Measurements from ENCODE around the gene SETBP1. TPM values are rescaled to one million over a fixed set of nuclear protein-coding genes. Genes with fewer than 3 reads are reported as not detected.

SETBP1 gene
- total and polyA plus RNA-seq, 9 of the 15 experiments (the other 6 are each of a cell fraction or from before 2014, with no cell fraction given), result under 0.01 to 0.13 (median 0.04) TPM

- Histone ChIP-seq H3K9me3 (replicated peaks; ENCODE audit: control insufficient read depth, insufficient read depth, low read depth, low read length) (no peaks in the 10 kb centered on the region), H4K20me1 (replicated peaks; ENCODE audit: control insufficient read depth, insufficient read depth, low read length) (no peaks in the 10 kb centered on the region), H3K9ac (ENCODE audit: insufficient read depth in 1 of 2, low read depth in 2 of 2, low read length in 2 of 2) (no peak overlapping the region), H3K36me3 (ENCODE audit: control insufficient read depth, insufficient read depth, low read length) (no peaks in the 10 kb centered on the region), H3K4me2 (ENCODE audit: insufficient read depth, low read length) (no peak overlapping the region), H3K9me1 (ENCODE audit: control insufficient read depth, insufficient read depth, low read length) (no peaks in the 10 kb centered on the region), H3K79me2 (ENCODE audit: control insufficient read depth, insufficient read depth, low read length) (no peaks in the 10 kb centered on the region), H3K27me3 (ENCODE audit: control insufficient read depth in 2 of 2, insufficient read depth in 2 of 2, low read length in 2 of 2) (no peaks in the 10 kb centered on the region), H3K27ac (ENCODE audit: extremely low read depth, low read depth, low read length) (no peak overlapping the region), H3K4me3 (no peak overlapping the region), H3K4me1 (replicated peaks in 1 of 2; ENCODE audit: control insufficient read depth in 2 of 2, insufficient read depth in 2 of 2, low read length in 2 of 2) (no peaks in the 10 kb centered on the region), H2AFZ (ENCODE audit: low read depth, low read length) (no peak overlapping the region)
- in situ Hi-C loops (cut with MboI), result no loop called here
- DNase-seq (ENCODE audit: extremely low read depth in 1 of 4, low spot score in 3 of 4) (no peak), ATAC-seq (no peak), FAIRE-seq (no peak)
- 0% methylated on average over 3 of the region's 3 CpGs for WGBS (ENCODE audit: insufficient coverage, low coverage, missing lambda C conversion rate)
- BruUV-seq (replicated peaks), result no TSS peak
- TF ChIP-seq SMAD4 (CRISPR knock-in tag; conservative IDR thresholded peaks at IDR 0.05) (no peak), SPI1 (IDR thresholded peaks at IDR 0.05; ENCODE audit: borderline replicate concordance, low read depth, low read length) (peak; percentile 18; the same call in 1 of the 2 replicates), POLR3A (IDR thresholded peaks at IDR 0.05; ENCODE audit: borderline replicate concordance, extremely low read depth, insufficient read depth, insufficient read length) (no peak)
- intact Hi-C loops (cut with micrococcal nuclease), result no loop called here
- ChIA-PET CTCF (ENCODE audit: low intra/inter-chr PET ratio) (no interaction called here), POLR2A (interaction anchor here (0.8 kb wide), 1 partner anchor 217 kb away, joined by 3 read pairs; no protein-coding TSS in a partner anchor)
Measured at GRCh38 chr18:44798433-44799048, 117.9 kb downstream of the SETBP1 start.

- 3% methylated on average over 3 of the region's 4 CpGs for WGBS (ENCODE audit: insufficient coverage, low coverage, missing lambda C conversion rate)
- ATAC-seq, result no peak
- TF ChIP-seq SMARCC2 (IDR thresholded peaks at IDR 0.05; ENCODE audit: low read depth) (no peak), MAFK (IDR thresholded peaks at IDR 0.05; ENCODE audit: low read length) (no peak)
- no peak overlapping the region for H3K4me2 ChIP-seq (ENCODE audit: insufficient read depth, low read length)
- no peaks in the 10 kb centered on the region for H4K20me1 ChIP-seq (replicated peaks; ENCODE audit: control insufficient read depth, insufficient read depth, low read length)
- H3K79me2 ChIP-seq (ENCODE audit: control insufficient read depth, insufficient read depth, low read length), result no peaks in the 10 kb centered on the region
- H3K4me1 ChIP-seq (replicated peaks in 1 of 2; ENCODE audit: control insufficient read depth in 2 of 2, insufficient read depth in 2 of 2, low read length in 2 of 2), result no peaks in the 10 kb centered on the region
- no TSS peak for BruUV-seq (replicated peaks)
- intact Hi-C loops (cut with micrococcal nuclease), result no loop called here
- no peaks in the 10 kb centered on the region for H3K9me3 ChIP-seq (replicated peaks; ENCODE audit: control insufficient read depth, insufficient read depth, low read depth, low read length)
- H3K27me3 ChIP-seq (ENCODE audit: control insufficient read depth in 2 of 2, insufficient read depth in 2 of 2, low read length in 2 of 2), result no peaks in the 10 kb centered on the region
- H3K36me3 ChIP-seq (ENCODE audit: control insufficient read depth, insufficient read depth, low read length), result no peaks in the 10 kb centered on the region
- no peak overlapping the region for H3K4me3 ChIP-seq
- H3K9me1 ChIP-seq (ENCODE audit: control insufficient read depth, insufficient read depth, low read length), result no peaks in the 10 kb centered on the region
- no peak for FAIRE-seq
- H3K27ac ChIP-seq (ENCODE audit: extremely low read depth, low read depth, low read length), result no peak overlapping the region
- DNase-seq (ENCODE audit: extremely low read depth in 1 of 4, low spot score in 3 of 4), result no peak
- no peak overlapping the region for H2AFZ ChIP-seq (ENCODE audit: low read depth, low read length)
- ChIA-PET POLR2A (interaction anchor here (0.6 to 0.8 kb wide), 2 partner anchors 15 to 218 kb away, joined by 3 read pairs; no protein-coding TSS in a partner anchor), CTCF (ENCODE audit: low intra/inter-chr PET ratio) (no interaction called here)
- in situ Hi-C loops (cut with MboI), result no loop called here
- H3K9ac ChIP-seq (ENCODE audit: insufficient read depth in 1 of 2, low read depth in 2 of 2, low read length in 2 of 2), result no peak overlapping the region
Measured at GRCh38 chr18:44799382-44799906, 118.8 kb downstream of the SETBP1 start.
